Activated T-cell treated with anti-CD3 and anti-CD28 coated beads, Interleukin-2, amount 50 U/mL, for 4 hours (primary cell): ENCODE results near the gene AMIGO2. TPM values are rescaled to one million over a fixed set of nuclear protein-coding genes. Genes with fewer than 3 reads are reported as not detected.

Experiments used
- ATAC-seq, 2 donors: fragments of 200-7000 bp; cut with Tn5 transposase; one replicate each; pipeline ENCODE4 v1.10.0; 2021
- DNase-seq: peaks from one replicate; pipeline ENCODE4 v3.0.0-alpha.2; 2020
- H3K27me3 Mint-ChIP-seq: one replicate; pipeline ENCODE4 v1.8.0; 2021; ENCODE audit warnings: low read depth, mixed read lengths
- H3K36me3 Mint-ChIP-seq: one replicate; pipeline ENCODE4 v1.8.0; 2022; ENCODE audit warnings: mixed read lengths; ENCODE audit not compliant: insufficient read depth
- H3K4me1 Mint-ChIP-seq: one replicate; pipeline ENCODE4 v1.8.0; 2021; ENCODE audit warnings: low read depth, mixed read lengths
- H3K4me3 Mint-ChIP-seq: one replicate; pipeline ENCODE4 v1.8.0; 2021; ENCODE audit warnings: mild to moderate bottlenecking, moderate library complexity, mixed read lengths
- H3K9me3 Mint-ChIP-seq: one replicate; pipeline ENCODE4 v1.8.0; 2021; ENCODE audit warnings: mixed read lengths
- total RNA-seq, 3 donors: library from RNA; stranded (reverse); gene quantifications; one replicate each; pipeline ENCODE4 v1.2.1, GENCODE V29; 2021

The AMIGO2 gene
- total RNA-seq, 3 donors from 2014 or later: 27.8 to 39.7 (median 30.4) TPM

GRCh38 chr12:47107926-47108325, 28.2 kb upstream of the AMIGO2 start:
- Mint-ChIP-seq H3K27me3 (no peaks in the 10 kb centered on the region), H3K4me1 (peaks cover 32% of the 10 kb centered on the region), H3K36me3 (peaks cover 27% of the 10 kb centered on the region), H3K9me3 (no peaks in the 10 kb centered on the region), H3K4me3 (no peak overlapping the region)
- no peak for DNase-seq
- ATAC-seq: no peak

GRCh38 chr12:47107446-47107845, 27.7 kb upstream of the AMIGO2 start:
- no peak overlapping the region for H3K4me3 Mint-ChIP-seq
- DNase-seq (no peak), ATAC-seq (no peak)
- peaks cover 28% of the 10 kb centered on the region for H3K4me1 Mint-ChIP-seq
- peaks cover 27% of the 10 kb centered on the region for H3K36me3 Mint-ChIP-seq
- no peaks in the 10 kb centered on the region for H3K27me3 Mint-ChIP-seq
- H3K9me3 Mint-ChIP-seq: no peaks in the 10 kb centered on the region

GRCh38 chr12:47105914-47106674, 26.3 kb upstream of the AMIGO2 start:
- peaks cover 17% of the 10 kb centered on the region for H3K4me1 Mint-ChIP-seq

GRCh38 chr12:47102845-47103651, 23.3 kb upstream of the AMIGO2 start:
- ATAC-seq (no peak), DNase-seq (no peak)
- no peaks in the 10 kb centered on the region for H3K4me1 Mint-ChIP-seq
- peaks cover 18% of the 10 kb centered on the region for H3K36me3 Mint-ChIP-seq
- H3K27me3 Mint-ChIP-seq: no peaks in the 10 kb centered on the region
- H3K9me3 Mint-ChIP-seq: no peaks in the 10 kb centered on the region
- H3K4me3 Mint-ChIP-seq: no peak overlapping the region

More at GRCh38 chr12:47105914-47106674, 26.3 kb upstream of the AMIGO2 start:
- ATAC-seq: no peak
- Mint-ChIP-seq H3K27me3 (no peaks in the 10 kb centered on the region), H3K36me3 (peaks cover 27% of the 10 kb centered on the region), H3K4me3 (no peak overlapping the region), H3K9me3 (no peaks in the 10 kb centered on the region)
- no peak for DNase-seq

- no peak overlapping the region for H3K4me3 Mint-ChIP-seq
- H3K36me3 Mint-ChIP-seq: peaks cover 17% of the 10 kb centered on the region
- no peak for ATAC-seq
Observed at GRCh38 chr12:47102406-47102805, 22.6 kb upstream of the AMIGO2 start.

GRCh38 chr12:47100160-47100559, 20.4 kb upstream of the AMIGO2 start:
- peaks cover 4% of the 10 kb centered on the region for H3K36me3 Mint-ChIP-seq
- DNase-seq (no peak), ATAC-seq (no peak)
- no peaks in the 10 kb centered on the region for H3K27me3 Mint-ChIP-seq
- H3K9me3 Mint-ChIP-seq: peaks cover 3% of the 10 kb centered on the region
- peaks cover 6% of the 10 kb centered on the region for H3K4me1 Mint-ChIP-seq
- no peak overlapping the region for H3K4me3 Mint-ChIP-seq

More at GRCh38 chr12:47102406-47102805, 22.6 kb upstream of the AMIGO2 start:
- DNase-seq: no peak
- Mint-ChIP-seq H3K9me3 (no peaks in the 10 kb centered on the region), H3K27me3 (no peaks in the 10 kb centered on the region), H3K4me1 (no peaks in the 10 kb centered on the region)

GRCh38 chr12:47099610-47100009, 19.9 kb upstream of the AMIGO2 start:
- Mint-ChIP-seq H3K9me3 (peaks cover 4% of the 10 kb centered on the region), H3K36me3 (peaks cover 6% of the 10 kb centered on the region), H3K4me1 (peaks cover 10% of the 10 kb centered on the region), H3K27me3 (no peaks in the 10 kb centered on the region), H3K4me3 (no peak overlapping the region)
- ATAC-seq (no peak), DNase-seq (no peak)

GRCh38 chr12:47098099-47098498, 18.3 kb upstream of the AMIGO2 start:
- H3K36me3 Mint-ChIP-seq: peaks cover 6% of the 10 kb centered on the region
- peaks cover 22% of the 10 kb centered on the region for H3K4me1 Mint-ChIP-seq
- no peak overlapping the region for H3K4me3 Mint-ChIP-seq
- no peak for DNase-seq
- H3K9me3 Mint-ChIP-seq: peaks cover 4% of the 10 kb centered on the region
- H3K27me3 Mint-ChIP-seq: no peaks in the 10 kb centered on the region
- no peak for ATAC-seq

- DNase-seq: no peak
- H3K36me3 Mint-ChIP-seq: peaks cover 6% of the 10 kb centered on the region
- ATAC-seq: no peak
- peaks cover 24% of the 10 kb centered on the region for H3K4me1 Mint-ChIP-seq
- no peak overlapping the region for H3K4me3 Mint-ChIP-seq
- H3K9me3 Mint-ChIP-seq: peaks cover 4% of the 10 kb centered on the region
- no peaks in the 10 kb centered on the region for H3K27me3 Mint-ChIP-seq
Observed at GRCh38 chr12:47097276-47097896, 17.6 kb upstream of the AMIGO2 start.

GRCh38 chr12:47095446-47096236, 15.9 kb upstream of the AMIGO2 start:
- no peaks in the 10 kb centered on the region for H3K27me3 Mint-ChIP-seq
- peaks cover 6% of the 10 kb centered on the region for H3K36me3 Mint-ChIP-seq
- DNase-seq (no peak), ATAC-seq (no peak)
- peaks cover 10% of the 10 kb centered on the region for H3K9me3 Mint-ChIP-seq
- H3K4me1 Mint-ChIP-seq: peaks cover 28% of the 10 kb centered on the region
- H3K4me3 Mint-ChIP-seq: no peak overlapping the region

GRCh38 chr12:47094804-47095203, 15.0 kb upstream of the AMIGO2 start:
- H3K4me1 Mint-ChIP-seq: peaks cover 28% of the 10 kb centered on the region
- no peak overlapping the region for H3K4me3 Mint-ChIP-seq
- no peak for DNase-seq
- H3K36me3 Mint-ChIP-seq: peaks cover 8% of the 10 kb centered on the region
- no peaks in the 10 kb centered on the region for H3K27me3 Mint-ChIP-seq
- ATAC-seq: no peak
- peaks cover 19% of the 10 kb centered on the region for H3K9me3 Mint-ChIP-seq

- no peak overlapping the region for H3K4me3 Mint-ChIP-seq
- H3K9me3 Mint-ChIP-seq: peaks cover 19% of the 10 kb centered on the region
- DNase-seq (no peak), ATAC-seq (no peak)
- H3K4me1 Mint-ChIP-seq: peaks cover 35% of the 10 kb centered on the region
- no peaks in the 10 kb centered on the region for H3K27me3 Mint-ChIP-seq
- peaks cover 7% of the 10 kb centered on the region for H3K36me3 Mint-ChIP-seq
Observed at GRCh38 chr12:47091009-47091408, 11.2 kb upstream of the AMIGO2 start.

GRCh38 chr12:47088021-47088944, 8.5 kb upstream of the AMIGO2 start:
- DNase-seq (no peak), ATAC-seq (no peak)
- Mint-ChIP-seq H3K9me3 (peaks cover 14% of the 10 kb centered on the region), H3K27me3 (no peaks in the 10 kb centered on the region), H3K4me1 (peaks cover 42% of the 10 kb centered on the region), H3K36me3 (peaks cover 4% of the 10 kb centered on the region), H3K4me3 (no peak overlapping the region)
